ENCODE measurements around the gene SYCE3. TPM values are rescaled to one million over a fixed set of nuclear protein-coding genes. Genes with fewer than 3 reads are reported as not detected.

The SYCE3 gene
- total RNA-seq, 3 donors from 2014 or later: not detected

DNA sequence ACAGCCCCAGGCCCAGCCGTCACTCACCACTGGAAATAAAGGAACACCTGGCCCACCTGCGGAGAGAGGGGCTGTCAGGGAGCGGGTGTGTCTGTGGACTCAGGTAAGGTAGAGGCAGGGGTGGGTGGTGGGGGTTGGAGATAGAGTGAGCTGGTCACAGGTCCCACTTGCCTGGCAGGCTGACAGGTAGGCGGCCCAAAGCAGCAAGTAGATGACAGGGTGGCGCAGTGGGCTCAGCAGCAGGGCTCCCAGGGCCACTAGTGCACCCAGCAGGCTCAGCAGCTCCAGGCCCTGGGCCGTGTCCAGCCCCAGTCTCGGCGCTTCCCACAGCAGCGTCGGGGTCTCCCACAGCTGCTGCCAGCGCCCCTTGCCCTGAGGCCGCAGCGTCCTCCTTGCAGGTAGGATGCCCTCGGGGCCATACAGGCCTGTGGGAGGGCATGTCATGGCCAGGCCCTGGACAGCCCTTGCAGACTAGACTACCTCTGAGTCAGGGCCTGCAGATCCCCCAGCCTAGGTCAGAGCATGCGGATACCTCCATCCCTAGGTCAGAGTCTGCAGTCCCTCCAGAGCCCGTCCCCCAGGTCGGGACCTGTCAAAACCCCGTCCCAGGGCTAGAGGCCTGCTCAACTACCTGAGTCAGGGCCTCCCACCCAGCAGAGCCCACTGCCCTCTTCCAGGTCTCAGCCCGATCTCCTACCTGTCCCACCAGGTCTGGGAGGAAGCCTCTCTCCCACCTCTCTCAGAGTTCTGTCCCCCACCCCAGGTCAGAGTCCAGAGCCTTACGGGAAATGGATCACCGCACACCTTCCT is 55.9 kb downstream of the SYCE3 start:
- ATAC-seq (peak; percentile 1), DNase-seq (peak in 2 of 3 donors; percentile 50 to 64)
- Histone ChIP-seq H3K4me3 (peak overlapping the region; percentile 21), H3K4me1 (ENCODE audit: low read depth) (peaks cover 19% of the 10 kb centered on the region), H3K36me3 (ENCODE audit: low read depth) (peaks cover 6% of the 10 kb centered on the region), H3K9me3 (no peaks in the 10 kb centered on the region)
- intact Hi-C loops (cut with DNase I, micrococcal nuclease): no loop called here
- TF ChIP-seq, protein P1, sequence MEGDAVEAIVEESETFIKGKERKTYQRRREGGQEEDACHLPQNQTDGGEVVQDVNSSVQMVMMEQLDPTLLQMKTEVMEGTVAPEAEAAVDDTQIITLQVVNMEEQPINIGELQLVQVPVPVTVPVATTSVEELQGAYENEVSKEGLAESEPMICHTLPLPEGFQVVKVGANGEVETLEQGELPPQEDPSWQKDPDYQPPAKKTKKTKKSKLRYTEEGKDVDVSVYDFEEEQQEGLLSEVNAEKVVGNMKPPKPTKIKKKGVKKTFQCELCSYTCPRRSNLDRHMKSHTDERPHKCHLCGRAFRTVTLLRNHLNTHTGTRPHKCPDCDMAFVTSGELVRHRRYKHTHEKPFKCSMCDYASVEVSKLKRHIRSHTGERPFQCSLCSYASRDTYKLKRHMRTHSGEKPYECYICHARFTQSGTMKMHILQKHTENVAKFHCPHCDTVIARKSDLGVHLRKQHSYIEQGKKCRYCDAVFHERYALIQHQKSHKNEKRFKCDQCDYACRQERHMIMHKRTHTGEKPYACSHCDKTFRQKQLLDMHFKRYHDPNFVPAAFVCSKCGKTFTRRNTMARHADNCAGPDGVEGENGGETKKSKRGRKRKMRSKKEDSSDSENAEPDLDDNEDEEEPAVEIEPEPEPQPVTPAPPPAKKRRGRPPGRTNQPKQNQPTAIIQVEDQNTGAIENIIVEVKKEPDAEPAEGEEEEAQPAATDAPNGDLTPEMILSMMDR (IDR thresholded peaks at IDR 0.05): no peak

DNA sequence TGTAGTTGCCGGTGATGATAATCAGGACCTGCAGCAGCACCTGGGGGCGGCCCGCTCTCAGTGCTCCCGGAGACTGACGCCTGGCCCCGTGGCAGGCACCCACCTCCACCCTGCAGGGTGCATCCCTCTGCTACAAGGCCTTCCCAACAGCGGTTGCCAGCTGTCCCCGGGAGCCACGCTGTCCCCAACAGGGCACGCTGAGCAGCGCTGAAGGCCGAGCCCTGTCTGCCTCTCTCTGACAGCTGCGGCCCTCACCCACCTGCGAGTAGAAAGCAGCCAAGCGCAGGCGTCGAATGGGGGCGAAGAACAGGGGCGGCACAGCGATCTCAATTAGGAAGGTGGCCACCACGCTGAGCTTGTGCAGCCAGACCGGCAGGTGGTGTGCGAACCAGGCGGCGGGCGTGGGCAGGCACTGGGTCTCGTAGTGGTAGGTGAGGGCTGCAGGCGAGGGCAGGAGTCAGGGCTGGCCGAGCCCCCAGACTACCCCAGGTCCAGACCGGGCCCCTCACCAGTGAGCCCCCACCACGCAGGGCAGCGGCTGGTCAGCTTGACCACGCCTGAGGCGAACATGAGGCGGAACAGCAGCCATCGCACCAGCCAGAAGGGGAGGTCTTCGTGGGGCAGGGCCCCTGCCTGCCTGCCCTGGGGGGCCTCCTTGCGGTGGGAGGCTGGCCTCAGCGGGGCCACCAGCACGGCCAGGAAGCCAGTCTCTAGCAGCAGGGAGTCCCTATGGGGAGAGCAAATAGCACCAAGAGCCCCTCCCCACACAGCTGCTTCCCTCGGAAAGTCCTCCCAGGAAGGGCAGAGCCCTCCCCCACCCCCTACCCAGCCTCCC is 56.7 kb downstream of the SYCE3 start:
- H3K36me3 ChIP-seq (ENCODE audit: low read depth): peaks cover 6% of the 10 kb centered on the region
- DNase-seq (peak in 2 of 3 donors; percentile 53 to 62), ATAC-seq (no peak)
- H3K9me3 ChIP-seq: no peaks in the 10 kb centered on the region
- intact Hi-C loops (cut with DNase I, micrococcal nuclease): no loop called here
- H3K4me3 ChIP-seq: no peak overlapping the region
- TF ChIP-seq, protein P1 (IDR thresholded peaks at IDR 0.05): no peak
- H3K4me1 ChIP-seq (ENCODE audit: low read depth): peaks cover 19% of the 10 kb centered on the region

DNA sequence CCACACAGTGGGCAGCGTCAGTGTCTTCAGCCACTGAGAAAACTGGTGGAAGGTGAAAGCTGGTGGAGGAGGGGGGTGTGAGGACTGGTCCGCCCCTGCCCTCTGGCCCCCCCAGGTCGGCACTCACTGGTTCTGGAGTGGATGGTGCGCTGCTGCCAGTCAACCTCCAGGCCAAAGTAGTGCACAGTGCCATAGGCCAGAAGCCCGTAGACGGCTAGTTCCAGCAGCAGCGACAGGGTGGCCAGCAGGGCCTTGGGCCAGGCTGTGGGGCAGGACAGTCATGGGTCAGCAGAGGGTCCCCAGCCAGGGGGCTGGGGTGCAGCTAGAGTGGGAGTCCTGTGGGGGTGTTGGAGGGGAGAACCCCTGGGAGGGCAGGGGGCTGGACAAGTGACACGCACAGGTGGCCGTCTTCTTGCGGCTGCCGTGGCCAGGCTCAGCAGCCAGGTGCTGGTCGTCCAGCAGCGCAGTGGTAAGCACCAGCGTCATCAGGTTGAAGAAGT is 57.4 kb downstream of the SYCE3 start:
- peaks cover 19% of the 10 kb centered on the region for H3K4me1 ChIP-seq (ENCODE audit: low read depth)
- TF ChIP-seq, protein P1 (IDR thresholded peaks at IDR 0.05): no peak
- H3K9me3 ChIP-seq: no peaks in the 10 kb centered on the region
- DNase-seq (peak in 1 of 3 donors; percentile 55), ATAC-seq (no peak)
- peaks cover 6% of the 10 kb centered on the region for H3K36me3 ChIP-seq (ENCODE audit: low read depth)
- H3K4me3 ChIP-seq: no peak overlapping the region
- intact Hi-C loops (cut with DNase I, micrococcal nuclease): no loop called here

DNA sequence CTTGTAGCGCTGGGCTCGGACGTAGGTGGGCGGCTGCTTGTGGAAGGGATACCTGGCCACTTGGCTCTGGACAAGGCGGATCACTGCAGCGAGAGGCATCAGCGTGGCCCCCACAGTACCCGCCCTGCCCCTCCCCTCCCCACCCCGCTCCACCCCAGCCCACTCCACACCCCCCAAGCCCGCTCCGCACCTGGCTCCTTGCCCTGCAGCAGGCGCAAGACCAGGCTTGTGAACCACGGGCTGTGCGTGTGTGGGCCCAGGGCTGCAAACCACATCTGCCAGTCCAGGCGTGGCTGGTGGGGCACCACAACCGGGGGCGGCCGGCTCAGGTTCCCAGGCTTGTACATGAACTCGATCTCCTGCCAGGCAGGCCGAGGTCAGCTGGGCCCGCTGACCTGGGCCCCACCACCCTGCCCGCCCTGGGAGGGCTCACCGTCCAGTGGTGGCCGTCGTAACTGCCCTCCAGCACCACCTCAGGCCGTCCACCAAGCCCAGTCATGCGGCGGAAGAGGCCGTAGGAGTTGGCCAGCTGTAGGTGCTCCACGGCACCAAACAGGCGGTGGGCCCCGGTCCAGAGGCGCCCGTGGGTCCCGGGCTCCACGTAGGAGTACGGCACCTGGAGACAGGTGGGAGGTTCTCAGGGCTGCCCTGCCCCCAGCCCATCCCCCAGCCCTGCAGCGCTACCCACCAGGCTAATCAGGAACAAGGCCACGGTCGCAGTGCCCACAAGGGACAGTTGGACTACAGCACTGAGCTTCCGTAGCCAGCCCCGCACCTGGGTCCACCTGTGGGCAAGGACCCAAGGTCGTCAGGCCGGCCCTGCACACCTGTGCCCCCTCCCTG is 58.1 kb downstream of the SYCE3 start:
- peak in 1 of 3 donors; percentile 60 for DNase-seq

More for the DNA sequence above, 58.1 kb downstream of the SYCE3 start:
- intact Hi-C loops (cut with DNase I, micrococcal nuclease): no loop called here
- ATAC-seq: no peak
- Histone ChIP-seq H3K36me3 (ENCODE audit: low read depth) (peaks cover 6% of the 10 kb centered on the region), H3K4me3 (no peak overlapping the region), H3K4me1 (ENCODE audit: low read depth) (peaks cover 19% of the 10 kb centered on the region), H3K9me3 (no peaks in the 10 kb centered on the region)
- TF ChIP-seq, protein P1 (IDR thresholded peaks at IDR 0.05): no peak

Measured in mucosa of descending colon (tissue), 3 donors.